Esophagus muscularis mucosa (tissue), 4 donors: ENCODE data around the gene CXCL12. TPM values are rescaled to one million over a fixed set of nuclear protein-coding genes. Genes with fewer than 3 reads are reported as not detected.

Experiments used
- DNase-seq: peaks from one replicate; pipeline ENCODE4 v3.0.0-alpha.2; 2017; ENCODE audit errors: extremely low spot score
- H3K27ac ChIP-seq, 4 donors: fragments of 200-600 bp; sonication (generic); replicated peaks in 1 of 4; 1 replicate in 3 of 4; 2 replicates in 1 of 4; pipeline ENCODE4 v1.5.1; 2016 to 2019; ENCODE audit warnings: mild to moderate bottlenecking in 1 of 4
- H3K27me3 ChIP-seq, 4 donors: fragments of 200-600 bp; sonication (generic); one replicate each; pipeline versions ENCODE4 v1.5.1 to v1.6.0; 2016 to 2019
- H3K36me3 ChIP-seq, 4 donors: fragments of 200-600 bp; sonication (generic); one replicate each; pipeline ENCODE4 v1.5.1; 2016 to 2019
- H3K4me1 ChIP-seq, 4 donors: fragments of 200-600 bp; sonication (generic); one replicate each; pipeline ENCODE4 v1.5.1; 2016 to 2019
- H3K4me3 ChIP-seq, 4 donors: fragments of 200-600 bp; sonication (generic); 1 replicate in 2 of 4; 2 replicates in 2 of 4; pipeline ENCODE4 v1.5.1; 2016 to 2019; ENCODE audit warnings: mild to moderate bottlenecking in 4 of 4, moderate library complexity in 1 of 4
- H3K9me3 ChIP-seq, 4 donors: fragments of 200-600 bp; sonication (generic); 1 replicate in 3 of 4; 2 replicates in 1 of 4; pipeline ENCODE4 v1.5.1; 2016 to 2019
- CTCF ChIP-seq, 3 experiments: fragments of 200-600 bp in 2 of 3; fragments of 450-650 bp in 1 of 3; sonication (generic) in 2 of 3; IDR thresholded peaks; one replicate each; pipeline ENCODE4 v1.5.1; 2017 to 2019; ENCODE audit warnings: antibody characterized with exemption in 3 of 3, mild to moderate bottlenecking in 2 of 3, moderate library complexity in 1 of 3
- EP300 ChIP-seq: sonication (generic); formaldehyde crosslinking; IDR thresholded peaks from one replicate; pipeline ENCODE4 v1.6.1; 2017; ENCODE audit warnings: antibody characterized with exemption
- POLR2A ChIP-seq: fragments of 450-650 bp; IDR thresholded peaks from one replicate; pipeline ENCODE4 v1.6.1; 2017; ENCODE audit warnings: antibody characterized with exemption, moderate library complexity, mild to moderate bottlenecking, low read depth
- POLR2AphosphoS5 ChIP-seq, 2 donors: sonication (generic); formaldehyde crosslinking; IDR thresholded peaks; one replicate each; pipeline ENCODE4 v1.6.1; 2017; ENCODE audit warnings: antibody characterized with exemption in 2 of 2
- WGBS: methylation state at CpG from one replicate; pipeline ENCODE4 v1.1.5; 2018; 5-methylcytosine and 5-hydroxymethylcytosine counted together
- intact Hi-C: fragments of 100-400 bp; cut with DNase I; formaldehyde crosslinking; loops from one replicate; pipeline ENCODE4 v1.15.1; 2023
- total RNA-seq, 4 donors: library from RNA; depleted of rRNA; stranded (reverse); fragments of >200 nt; gene quantifications; one replicate each; pipeline versions ENCODE4 v1.1.0 to v1.2.1, GENCODE V29; 2016

CXCL12 gene
- total RNA-seq, 4 donors from 2014 or later = 47.9 to 88.8 (median 51.8) TPM

GRCh38 chr10:44380829-44381600 is 3.9 kb downstream of the CXCL12 start:
- intact Hi-C loops = no loop called here
- DNase-seq = no peak

GRCh38 chr10:44379907-44380306 is 5.0 kb downstream of the CXCL12 start:
- Histone ChIP-seq H3K27ac (no peak overlapping the region), H3K27me3 (peaks cover 0 to 24% (median 0%) of the 10 kb centered on the region in 4 donors), H3K9me3 (no peaks in the 10 kb centered on the region), H3K4me1 (peaks cover 0 to 41% (median 32%) of the 10 kb centered on the region in 4 donors), H3K36me3 (peaks cover 0 to 46% (median 29%) of the 10 kb centered on the region in 4 donors), H3K4me3 (no peak overlapping the region)
- 74% methylated on average over 4 of the region's 4 CpGs for WGBS
- intact Hi-C loops = no loop called here
- TF ChIP-seq POLR2A (no peak), POLR2AphosphoS5 (IDR thresholded peaks at IDR 0.05) (no peak), EP300 (no peak), CTCF (IDR thresholded peaks at IDR 0.05) (no peak)
- no peak for DNase-seq

More at GRCh38 chr10:44380829-44381600, 3.9 kb downstream of the CXCL12 start:
- peaks cover 4 to 49% (median 42%) of the 10 kb centered on the region in 4 donors for H3K4me1 ChIP-seq
- H3K27ac ChIP-seq = no peak overlapping the region
- no peaks in the 10 kb centered on the region for H3K9me3 ChIP-seq
- TF ChIP-seq POLR2A (no peak), POLR2AphosphoS5 (IDR thresholded peaks at IDR 0.05) (no peak), CTCF (IDR thresholded peaks at IDR 0.05) (no peak), EP300 (no peak)
- 69% methylated on average over 8 of the region's 8 CpGs for WGBS
- no peak overlapping the region for H3K4me3 ChIP-seq
- H3K36me3 ChIP-seq = peaks cover 0 to 35% (median 21%) of the 10 kb centered on the region in 4 donors
- peaks cover 0 to 35% (median 2%) of the 10 kb centered on the region in 4 donors for H3K27me3 ChIP-seq

DNA sequence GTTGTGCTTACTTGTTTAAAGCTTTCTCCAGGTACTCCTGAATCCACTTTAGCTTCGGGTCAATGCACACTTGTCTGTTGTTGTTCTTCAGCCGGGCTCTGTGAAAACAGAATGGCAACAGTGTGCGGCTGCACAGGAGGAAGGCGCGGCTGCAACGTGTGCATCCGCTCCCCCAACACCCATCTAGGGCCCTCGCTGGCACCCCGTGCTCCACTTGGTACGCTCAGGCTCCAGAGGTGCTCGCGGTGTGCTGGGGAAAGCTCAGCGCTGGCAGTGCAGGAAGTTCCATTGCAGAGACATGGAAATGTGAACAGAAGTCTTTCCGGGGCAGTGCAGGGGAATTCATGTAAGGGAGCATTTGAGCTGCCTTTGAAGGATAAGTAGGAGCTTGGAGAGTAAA is 6.3 kb downstream of the CXCL12 start:
- TF ChIP-seq EP300 (no peak), POLR2A (no peak), CTCF (IDR thresholded peaks at IDR 0.05) (no peak), POLR2AphosphoS5 (IDR thresholded peaks at IDR 0.05) (no peak)
- Histone ChIP-seq H3K4me1 (peaks cover 0 to 28% (median 20%) of the 10 kb centered on the region in 4 donors), H3K27me3 (peaks cover 0 to 12% (median 0%) of the 10 kb centered on the region in 4 donors), H3K27ac (no peak overlapping the region), H3K36me3 (peaks cover under 1 to 58% (median 37%) of the 10 kb centered on the region in 4 donors), H3K9me3 (no peaks in the 10 kb centered on the region), H3K4me3 (no peak overlapping the region)
- DNase-seq = no peak
- WGBS = 93% methylated on average over 14 of the region's 14 CpGs
- intact Hi-C loops = no loop called here

GRCh38 chr10:44377651-44378310 is 7.1 kb downstream of the CXCL12 start:
- no peaks in the 10 kb centered on the region for H3K9me3 ChIP-seq
- H3K36me3 ChIP-seq = peaks cover 8 to 67% (median 45%) of the 10 kb centered on the region in 4 donors
- peaks cover 0 to 22% (median 13%) of the 10 kb centered on the region in 4 donors for H3K4me1 ChIP-seq
- DNase-seq = no peak
- TF ChIP-seq POLR2AphosphoS5 (IDR thresholded peaks at IDR 0.05) (no peak), CTCF (IDR thresholded peaks at IDR 0.05) (no peak), EP300 (no peak), POLR2A (no peak)
- WGBS = 91% methylated on average over 13 of the region's 16 CpGs
- H3K27me3 ChIP-seq = peaks cover 0 to 8% (median 0%) of the 10 kb centered on the region in 4 donors
- intact Hi-C loops = no loop called here
- no peak overlapping the region for H3K4me3 ChIP-seq
- H3K27ac ChIP-seq = no peak overlapping the region
